HEK293T (cell line): ENCODE data around the gene LTBP1.

Experiments
- ARNT ChIP-seq: fragments of 450-650 bp; IDR thresholded peaks from 2 replicates; pipeline ENCODE4 v1.6.1; 2017; ENCODE audit warnings: mild to moderate bottlenecking
- BHLHE40 ChIP-seq: fragments of 450-650 bp; IDR thresholded peaks from 2 replicates; pipeline ENCODE4 v1.6.1; 2016; ENCODE audit warnings: mild to moderate bottlenecking, moderate library complexity, borderline replicate concordance
- FOXA1 ChIP-seq: fragments of 450-650 bp; IDR thresholded peaks from 2 replicates; pipeline ENCODE4 v1.6.1; 2016; ENCODE audit warnings: mild to moderate bottlenecking
- LEF1 ChIP-seq: fragments of 450-650 bp; IDR thresholded peaks from 2 replicates; pipeline ENCODE4 v1.6.1; 2017; ENCODE audit warnings: mild to moderate bottlenecking, borderline replicate concordance
- NFRKB ChIP-seq: fragments of 450-650 bp; IDR thresholded peaks from 2 replicates; pipeline ENCODE4 v1.6.1; 2016; ENCODE audit warnings: mild to moderate bottlenecking, moderate library complexity
- SP1 ChIP-seq: fragments of 450-650 bp; IDR thresholded peaks from 2 replicates; pipeline ENCODE4 v1.6.1; 2017
- SUZ12 ChIP-seq: fragments of 450-650 bp; IDR thresholded peaks from 2 replicates; pipeline ENCODE4 v1.6.1; 2016; ENCODE audit warnings: mild to moderate bottlenecking
- ZNF384 ChIP-seq: fragments of 450-650 bp; IDR thresholded peaks from 2 replicates; pipeline ENCODE4 v1.6.1; 2016

DNA sequence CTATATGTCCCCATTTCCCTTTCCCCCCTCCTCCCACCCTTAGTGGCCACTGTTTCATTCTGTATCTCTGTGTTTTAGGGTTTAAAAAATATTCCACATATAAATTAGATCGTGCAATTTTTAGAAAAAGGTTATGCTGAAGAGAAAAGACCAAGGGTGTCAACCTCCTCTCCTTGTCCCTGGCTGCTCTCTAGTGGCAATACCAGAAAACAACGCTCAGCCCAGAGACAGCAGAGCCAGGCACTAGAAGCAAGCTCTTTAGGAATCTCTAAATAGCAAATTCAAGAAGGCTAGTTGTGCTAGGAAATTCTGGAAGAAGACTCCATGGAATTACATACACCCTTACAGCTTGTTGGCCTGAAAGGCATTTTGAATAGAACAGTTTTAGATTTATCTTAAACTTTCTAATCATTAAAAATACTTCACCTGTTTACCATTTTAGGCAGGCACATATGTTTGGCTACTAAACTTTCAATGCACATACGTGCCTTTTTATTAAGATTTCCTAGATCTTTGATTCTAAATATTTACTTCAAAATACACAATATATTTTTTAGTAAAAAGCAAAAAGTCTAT, 494.6 kb downstream of the LTBP1 start:
- TF ChIP-seq SUZ12 (no peak), SP1 (no peak), LEF1 (no peak), FOXA1 (no peak), ZNF384 (no peak), BHLHE40 (no peak), NFRKB (no peak), ARNT (no peak)
